NK-92 (cell line): ENCODE results near the gene COX8A.

Experiments used
- DNase-seq: peaks from one replicate; lab custom pipeline; 2025; ENCODE audit not compliant: unreplicated experiment; lab: John Stamatoyannopoulos, UW

The COX8A gene

GRCh38 chr11:64001484-64002420 lies 27.3 kb downstream of the COX8A start:
- DNase-seq = no peak

GRCh38 chr11:64003807-64004589 lies 29.6 kb downstream of the COX8A start:
- no peak for DNase-seq

- DNase-seq = no peak
These were observed 30.2 kb downstream of the COX8A start for GRCh38 chr11:64004590-64004984.

GRCh38 chr11:64005691-64006090 lies 31.3 kb downstream of the COX8A start:
- DNase-seq = no peak

GRCh38 chr11:64006398-64006797 lies 32.0 kb downstream of the COX8A start:
- no peak for DNase-seq

- DNase-seq = no peak
These were observed 32.8 kb downstream of the COX8A start for GRCh38 chr11:64007160-64007628.

- no peak for DNase-seq
These were observed 33.3 kb downstream of the COX8A start for GRCh38 chr11:64007629-64008282.

- no peak for DNase-seq
These were observed 34.0 kb downstream of the COX8A start for GRCh38 chr11:64008283-64008913.

GRCh38 chr11:64008914-64009633 lies 34.7 kb downstream of the COX8A start:
- no peak for DNase-seq

GRCh38 chr11:64009710-64010109 lies 35.3 kb downstream of the COX8A start:
- DNase-seq = no peak

GRCh38 chr11:64010783-64011182 lies 36.4 kb downstream of the COX8A start:
- DNase-seq = no peak

GRCh38 chr11:64011371-64011770 lies 37.0 kb downstream of the COX8A start:
- no peak for DNase-seq

- no peak for DNase-seq
These were observed 38.9 kb downstream of the COX8A start for GRCh38 chr11:64013141-64013896.

GRCh38 chr11:64014356-64014755 lies 39.9 kb downstream of the COX8A start:
- no peak for DNase-seq

GRCh38 chr11:64015510-64015909 lies 41.1 kb downstream of the COX8A start:
- no peak for DNase-seq

GRCh38 chr11:64015935-64016845 lies 41.8 kb downstream of the COX8A start:
- no peak for DNase-seq

GRCh38 chr11:64017945-64018224 lies 43.5 kb downstream of the COX8A start:
- no peak for DNase-seq

- no peak for DNase-seq
These were observed 43.9 kb downstream of the COX8A start for GRCh38 chr11:64018310-64018709.
